Measurements from ENCODE around the gene ITGA8. TPM values are rescaled to one million over a fixed set of nuclear protein-coding genes. Genes with fewer than 3 reads are reported as not detected.

The ITGA8 gene
- total RNA-seq, 4 donors from 2014 or later = 9.4 to 64.8 (median 28.1) TPM

GRCh38 chr10:15710455-15710854 is 9.3 kb downstream of the ITGA8 start:
- no peaks in the 10 kb centered on the region for H3K27me3 ChIP-seq
- no peak overlapping the region for H3K27ac ChIP-seq
- no peak overlapping the region for H3K4me3 ChIP-seq
- intact Hi-C loops (cut with DNase I; ENCODE audit: low total_unique reads) = no loop called here
- H3K9me3 ChIP-seq = no peaks in the 10 kb centered on the region
- TF ChIP-seq CTCF (IDR thresholded peaks at IDR 0.05) (no peak), POLR2A (IDR thresholded peaks at IDR 0.05) (no peak)
- H3K4me1 ChIP-seq = no peaks in the 10 kb centered on the region
- H3K36me3 ChIP-seq = no peaks in the 10 kb centered on the region
- DNase-seq = no peak

GRCh38 chr10:15705298-15705697 is 14.4 kb downstream of the ITGA8 start:
- no peak overlapping the region for H3K27ac ChIP-seq
- no peaks in the 10 kb centered on the region for H3K4me1 ChIP-seq
- no peak for TF ChIP-seq POLR2A (IDR thresholded peaks at IDR 0.05)
- no peak for TF ChIP-seq CTCF (IDR thresholded peaks at IDR 0.05)
- no peak for DNase-seq
- H3K9me3 ChIP-seq = no peaks in the 10 kb centered on the region
- H3K4me3 ChIP-seq = no peak overlapping the region
- no peaks in the 10 kb centered on the region for H3K27me3 ChIP-seq
- intact Hi-C loops (cut with DNase I; ENCODE audit: low total_unique reads) = no loop called here
- no peaks in the 10 kb centered on the region for H3K36me3 ChIP-seq

GRCh38 chr10:15704581-15704968 is 15.1 kb downstream of the ITGA8 start:
- Histone ChIP-seq H3K4me1 (no peaks in the 10 kb centered on the region), H3K4me3 (no peak overlapping the region), H3K36me3 (no peaks in the 10 kb centered on the region), H3K27me3 (no peaks in the 10 kb centered on the region), H3K27ac (no peak overlapping the region), H3K9me3 (no peaks in the 10 kb centered on the region)
- TF ChIP-seq POLR2A (IDR thresholded peaks at IDR 0.05) (no peak), CTCF (IDR thresholded peaks at IDR 0.05) (no peak)
- no peak for DNase-seq
- intact Hi-C loops (cut with DNase I; ENCODE audit: low total_unique reads) = no loop called here

GRCh38 chr10:15703944-15704580 is 15.7 kb downstream of the ITGA8 start:
- Histone ChIP-seq H3K27ac (no peak overlapping the region), H3K4me1 (no peaks in the 10 kb centered on the region)
- intact Hi-C loops (cut with DNase I; ENCODE audit: low total_unique reads) = no loop called here

More at GRCh38 chr10:15703944-15704580, 15.7 kb downstream of the ITGA8 start:
- H3K9me3 ChIP-seq = no peaks in the 10 kb centered on the region
- H3K27me3 ChIP-seq = no peaks in the 10 kb centered on the region
- no peak overlapping the region for H3K4me3 ChIP-seq
- H3K36me3 ChIP-seq = no peaks in the 10 kb centered on the region
- no peak for TF ChIP-seq CTCF (IDR thresholded peaks at IDR 0.05)
- TF ChIP-seq POLR2A (IDR thresholded peaks at IDR 0.05) = no peak
- no peak for DNase-seq
